Measurements from ENCODE around the gene PFKFB2.

The PFKFB2 gene

DNA sequence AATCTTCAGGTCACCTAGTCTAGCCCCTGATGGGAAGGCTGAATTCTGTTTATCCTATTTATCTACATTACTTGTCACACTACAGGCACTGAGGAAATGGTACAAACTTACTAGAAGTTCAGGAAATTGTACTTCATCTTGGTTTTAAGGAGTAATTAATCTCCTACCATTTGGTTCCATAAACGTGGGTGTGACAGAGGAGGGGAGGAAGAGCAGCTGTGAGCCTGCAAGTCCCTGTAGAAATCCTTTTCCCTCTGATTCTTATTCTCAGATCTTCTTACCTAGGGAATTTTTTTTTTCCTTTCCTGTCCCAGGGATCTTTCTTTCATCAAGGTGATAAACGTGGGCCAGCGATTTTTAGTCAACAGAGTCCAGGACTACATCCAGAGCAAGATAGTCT lies 14.1 kb downstream of the PFKFB2 start:
- no peak for DNase-seq (ENCODE audit: low read depth)

DNA sequence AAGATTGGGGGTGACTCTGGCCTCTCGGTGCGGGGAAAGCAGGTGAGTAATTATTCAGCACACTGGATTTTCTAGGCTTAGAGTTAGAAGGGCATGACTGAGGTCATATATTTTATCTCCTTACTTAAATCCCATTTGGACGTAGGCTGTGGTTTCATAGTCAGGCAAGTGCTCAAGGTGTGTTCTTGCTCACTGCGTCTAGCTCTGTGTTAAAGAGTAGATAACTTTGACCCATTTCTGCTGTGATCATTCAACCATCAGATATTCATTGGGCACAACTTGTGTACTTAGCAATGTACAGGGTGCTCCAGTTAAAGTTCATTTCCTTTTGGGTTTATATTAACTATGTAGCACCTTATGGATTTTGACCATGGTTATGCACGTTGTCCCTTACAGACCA lies 14.6 kb downstream of the PFKFB2 start:
- no peak for DNase-seq (ENCODE audit: low read depth)

DNA sequence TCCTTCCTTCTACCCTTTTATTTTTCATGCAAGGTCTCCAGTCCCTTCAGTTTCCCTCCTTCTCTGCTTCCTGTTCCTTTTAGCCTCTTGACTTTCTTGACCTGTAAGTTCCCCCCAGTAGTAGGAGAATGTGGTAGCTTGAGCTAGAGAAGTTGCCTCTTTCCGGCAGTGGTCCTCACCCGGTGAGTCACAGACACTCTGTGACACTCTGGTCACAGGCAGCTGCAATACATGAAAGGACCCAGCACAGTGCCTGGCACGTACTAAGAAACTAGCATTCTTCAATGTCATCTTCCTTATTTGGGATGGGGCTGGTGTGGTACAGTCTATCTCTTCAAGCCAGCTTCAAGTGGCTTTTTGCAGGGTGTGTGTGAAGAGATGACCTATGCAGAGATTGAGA lies 16.0 kb downstream of the PFKFB2 start:
- no peak for DNase-seq (ENCODE audit: low read depth)

DNA sequence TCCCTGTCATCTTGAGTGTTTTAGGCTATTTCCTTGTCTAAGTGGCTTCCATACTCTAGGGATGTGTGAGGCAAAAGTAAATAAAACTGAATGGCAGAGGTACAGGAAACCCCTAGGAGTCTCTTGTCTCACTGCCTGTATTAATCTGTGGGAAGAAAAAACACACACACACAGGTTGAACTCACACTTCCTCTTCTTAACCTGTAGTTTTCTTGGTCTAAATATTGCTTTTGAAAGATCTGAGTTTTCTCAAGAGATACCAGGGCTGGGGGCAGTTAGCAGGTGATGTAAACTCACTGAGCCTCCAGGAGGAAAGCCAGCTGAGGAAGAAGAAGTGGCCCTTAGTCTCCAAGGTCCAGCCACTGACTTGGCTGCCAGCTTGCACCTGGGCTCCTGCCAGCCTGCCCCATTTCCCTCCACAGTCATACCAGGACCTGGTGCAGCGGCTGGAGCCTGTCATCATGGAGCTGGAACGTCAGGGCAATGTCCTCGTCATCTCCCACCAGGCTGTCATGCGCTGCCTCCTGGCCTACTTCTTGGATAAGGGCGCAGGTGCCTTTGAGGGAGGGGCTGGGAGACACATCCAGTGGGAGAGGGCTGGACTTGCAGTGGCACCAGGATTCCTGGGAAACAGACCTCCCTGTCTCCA lies 16.9 kb downstream of the PFKFB2 start:
- no peak for DNase-seq (ENCODE audit: low read depth)

DNA sequence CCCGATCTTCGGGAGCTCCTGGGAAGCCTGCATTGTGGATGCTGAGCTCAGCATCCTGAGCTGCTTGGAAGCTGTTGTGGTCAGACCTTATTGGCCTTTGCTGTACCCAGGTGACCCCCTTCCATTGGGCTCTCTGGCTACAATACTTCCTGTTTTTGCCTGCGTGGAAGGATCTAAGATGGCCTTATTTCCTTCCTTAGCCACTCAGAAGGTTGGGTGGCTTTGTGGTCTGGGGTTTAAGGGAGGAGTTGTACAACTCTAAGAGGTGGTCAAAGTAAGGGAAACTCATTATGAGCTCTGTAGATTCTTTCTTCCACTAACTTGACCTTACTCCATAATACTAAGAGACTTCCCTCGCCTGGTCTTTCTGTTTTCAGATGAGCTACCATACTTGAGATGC lies 17.7 kb downstream of the PFKFB2 start:
- no peak for DNase-seq (ENCODE audit: low read depth)

DNA sequence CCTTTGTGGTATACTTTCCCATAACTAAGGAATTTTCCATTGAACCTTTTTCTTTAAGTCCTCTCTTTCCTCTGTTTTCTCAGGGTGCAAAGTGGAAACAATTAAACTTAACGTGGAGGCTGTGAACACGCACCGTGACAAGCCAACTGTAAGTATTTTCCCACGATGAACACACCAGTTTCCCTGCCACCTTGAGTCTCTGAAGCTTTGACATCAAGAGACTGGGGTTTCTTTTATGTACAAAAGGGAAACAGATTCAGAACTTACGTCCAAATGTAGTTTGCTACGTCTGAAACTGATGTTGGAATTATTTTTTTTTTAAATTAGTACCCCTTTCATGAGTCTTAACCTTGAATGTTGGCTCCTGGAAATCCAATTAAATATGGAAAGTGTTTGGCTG lies 18.4 kb downstream of the PFKFB2 start:
- no peak for DNase-seq (ENCODE audit: low read depth)

DNA sequence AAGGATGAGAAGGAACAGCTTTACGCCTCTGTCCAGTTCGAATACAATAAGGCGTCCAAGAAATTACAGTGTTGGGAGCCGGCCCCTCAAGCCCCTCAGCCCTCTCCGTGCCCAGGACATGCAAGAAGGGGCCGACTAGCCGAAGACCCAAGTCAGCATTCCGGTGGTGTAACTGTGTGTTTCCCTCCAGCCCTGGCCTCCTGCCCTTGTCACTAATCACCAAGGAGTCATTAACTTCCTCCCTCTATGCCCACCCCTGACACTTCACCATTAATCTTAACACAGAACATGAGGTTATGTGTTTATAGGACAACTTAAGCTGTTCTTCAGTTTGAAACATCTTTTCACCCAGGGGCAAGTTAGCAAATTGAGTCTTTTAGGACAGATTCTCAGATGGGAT lies 19.2 kb downstream of the PFKFB2 start:
- no peak for DNase-seq (ENCODE audit: low read depth)

DNA sequence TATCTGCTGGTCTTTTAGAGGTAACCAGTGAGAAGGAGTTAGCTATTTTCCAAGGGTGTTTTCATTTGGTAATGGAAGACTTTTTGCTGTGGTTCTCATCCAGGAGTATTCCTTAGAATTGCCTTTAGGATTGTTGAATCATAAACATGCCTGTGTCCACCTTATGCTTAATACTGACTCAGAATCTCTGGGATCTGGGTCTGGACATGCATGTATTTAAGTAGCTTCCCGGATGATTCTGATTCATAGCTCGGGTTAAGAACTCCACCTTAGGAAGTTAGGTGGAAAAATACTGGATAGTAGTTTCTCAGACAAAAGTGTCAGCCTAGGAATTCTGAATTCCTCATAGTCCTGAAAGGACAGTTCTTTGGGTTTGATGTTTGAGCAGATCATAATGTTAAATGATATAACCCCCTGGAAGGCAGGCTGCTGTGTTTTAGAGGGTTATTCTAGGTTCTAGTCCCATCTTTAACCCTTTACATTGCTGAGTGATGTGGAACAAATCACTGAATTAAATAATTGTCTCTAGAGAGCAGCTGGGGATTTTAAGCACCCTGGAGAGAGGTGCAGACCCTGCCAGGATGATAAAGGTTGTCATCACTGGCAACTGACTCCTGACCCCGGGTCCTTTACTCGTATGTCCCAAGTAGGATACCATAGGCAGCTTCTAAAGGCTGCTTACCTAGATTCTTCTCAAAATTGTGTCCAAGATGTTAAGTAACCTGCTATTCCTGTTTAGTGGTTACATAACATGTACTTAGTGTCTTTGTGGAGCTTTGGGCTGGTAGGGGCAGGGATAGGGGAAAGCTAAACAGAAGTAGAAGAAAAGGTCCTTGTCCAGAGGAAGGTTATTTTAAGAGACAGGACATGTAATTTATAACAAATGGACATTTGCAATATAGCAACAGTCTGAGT lies 21.1 kb downstream of the PFKFB2 start:
- no peak for DNase-seq (ENCODE audit: low read depth)

DNA sequence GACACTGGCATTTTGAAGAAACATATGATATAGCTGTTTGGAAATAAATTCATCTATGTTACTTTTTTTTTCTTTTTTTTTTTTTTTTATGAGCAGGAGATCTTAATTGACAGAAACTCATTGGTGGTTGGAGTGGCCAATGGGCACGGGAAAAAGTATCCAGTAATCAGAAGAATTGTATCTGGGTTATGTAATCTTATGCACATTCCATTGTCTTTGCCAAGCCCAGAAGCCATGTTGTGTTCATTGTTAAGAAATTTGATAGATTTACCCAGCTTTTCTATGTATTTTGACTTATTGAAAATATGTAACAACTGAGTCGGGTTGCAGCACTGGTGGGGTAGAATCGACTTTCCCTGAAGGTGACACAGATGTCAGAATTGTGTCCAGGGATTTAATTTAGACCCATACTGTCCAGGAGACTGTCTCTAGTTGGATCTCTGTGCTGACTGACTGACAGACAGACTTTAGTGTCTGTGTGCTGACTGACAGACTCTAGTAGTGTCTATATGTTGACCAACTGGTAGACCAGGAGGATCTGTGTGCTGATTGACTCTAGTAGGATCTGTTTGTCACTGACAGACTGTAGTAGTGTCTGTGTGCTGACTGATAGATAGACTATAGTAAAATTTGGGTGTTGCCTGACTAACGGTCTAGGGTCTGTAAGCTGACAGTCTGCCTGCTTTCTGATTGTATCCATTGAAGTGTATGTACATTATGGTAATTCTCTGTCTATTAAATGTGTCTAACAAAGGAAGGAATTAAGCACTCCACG lies 23.3 kb downstream of the PFKFB2 start:
- DNase-seq (ENCODE audit: low read depth), result no peak

DNA sequence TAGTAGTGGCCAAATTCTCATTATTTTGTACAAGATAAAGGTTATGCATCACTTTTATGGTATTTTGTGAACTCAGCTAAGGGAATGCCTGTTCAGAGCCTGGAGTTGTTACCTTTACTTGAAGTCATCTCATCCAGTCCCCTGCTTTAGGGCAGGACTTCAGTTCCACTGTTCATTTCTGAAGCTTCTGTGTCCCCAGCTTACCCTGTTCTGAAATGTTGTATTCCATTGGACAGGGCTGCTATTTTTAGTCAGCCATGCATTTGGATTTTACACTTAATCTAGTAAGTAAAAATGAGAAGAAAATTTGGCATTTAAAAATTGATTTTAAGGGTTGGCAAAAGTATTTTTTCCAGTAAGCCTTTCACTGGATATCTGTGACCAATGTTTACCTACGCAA lies 23.9 kb downstream of the PFKFB2 start:
- DNase-seq (ENCODE audit: low read depth), result no peak

DNA sequence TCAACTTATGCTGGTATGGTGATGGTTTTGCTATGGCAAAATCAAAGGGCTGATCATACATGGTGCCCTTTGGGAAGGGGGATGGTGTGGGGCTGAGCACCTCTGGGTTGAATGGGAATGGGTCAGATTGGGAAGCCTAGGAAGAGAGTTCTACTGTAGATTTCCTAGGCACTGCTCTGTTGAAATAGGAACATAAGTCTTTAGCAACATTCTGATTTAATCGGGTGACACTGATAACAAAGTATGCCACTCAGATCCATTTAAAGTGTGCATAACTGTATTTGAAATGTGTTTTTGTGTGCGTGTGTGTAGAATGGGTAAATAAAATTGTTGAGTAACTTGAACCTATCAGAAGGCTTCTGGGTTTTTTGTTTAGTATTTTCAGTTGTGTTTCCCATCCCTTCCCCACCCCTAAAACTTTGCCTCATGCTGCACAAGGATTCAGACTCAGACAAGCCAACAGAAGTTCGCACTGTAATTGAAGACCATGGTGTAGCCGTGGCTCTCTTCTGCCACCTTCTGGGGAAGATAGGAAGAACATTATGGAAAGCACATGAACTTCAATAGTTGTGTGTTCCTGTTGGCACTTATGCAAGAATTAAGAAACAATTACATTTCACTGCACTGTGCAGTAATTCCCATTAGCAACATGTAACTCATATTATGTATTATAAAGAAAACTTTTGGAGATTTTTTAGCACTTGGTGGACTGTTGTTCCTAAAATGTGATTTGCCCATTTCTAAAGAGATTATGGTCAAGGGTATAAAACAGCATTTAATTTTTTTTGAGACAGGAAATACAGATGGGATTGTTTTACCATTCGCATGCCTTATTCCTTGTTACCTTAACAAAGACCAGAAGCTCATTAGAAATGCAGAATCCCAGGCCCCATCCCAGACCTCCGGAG lies 24.6 kb downstream of the PFKFB2 start:
- DNase-seq (ENCODE audit: low read depth), result peak; percentile 81

DNA sequence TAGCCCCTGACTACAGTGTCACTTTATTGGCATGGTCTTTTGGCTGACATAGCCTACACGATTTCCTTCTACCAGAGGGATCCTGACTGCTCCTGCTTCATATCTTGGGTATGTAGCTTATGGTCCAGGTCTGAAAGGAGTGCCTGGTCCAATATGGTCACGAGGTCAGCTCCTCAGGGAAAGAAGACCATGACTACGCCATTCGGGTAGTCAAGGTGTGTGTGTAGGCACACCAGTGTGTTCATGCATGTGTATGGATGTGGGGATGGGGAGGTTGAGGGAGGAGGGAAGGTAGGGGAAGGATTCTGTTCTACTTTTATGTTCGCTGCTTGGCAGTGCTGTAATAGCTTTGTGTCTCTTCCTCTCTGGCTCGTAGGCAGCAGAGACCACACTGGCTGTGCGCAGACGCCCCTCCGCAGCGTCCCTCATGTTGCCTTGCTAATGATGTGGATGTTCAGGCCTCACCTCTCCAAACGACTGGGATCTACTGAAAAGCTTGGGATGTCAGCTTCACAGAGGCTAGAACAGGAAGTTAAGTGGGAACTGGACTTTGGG lies 25.6 kb downstream of the PFKFB2 start:
- no peak for DNase-seq (ENCODE audit: low read depth)

DNA sequence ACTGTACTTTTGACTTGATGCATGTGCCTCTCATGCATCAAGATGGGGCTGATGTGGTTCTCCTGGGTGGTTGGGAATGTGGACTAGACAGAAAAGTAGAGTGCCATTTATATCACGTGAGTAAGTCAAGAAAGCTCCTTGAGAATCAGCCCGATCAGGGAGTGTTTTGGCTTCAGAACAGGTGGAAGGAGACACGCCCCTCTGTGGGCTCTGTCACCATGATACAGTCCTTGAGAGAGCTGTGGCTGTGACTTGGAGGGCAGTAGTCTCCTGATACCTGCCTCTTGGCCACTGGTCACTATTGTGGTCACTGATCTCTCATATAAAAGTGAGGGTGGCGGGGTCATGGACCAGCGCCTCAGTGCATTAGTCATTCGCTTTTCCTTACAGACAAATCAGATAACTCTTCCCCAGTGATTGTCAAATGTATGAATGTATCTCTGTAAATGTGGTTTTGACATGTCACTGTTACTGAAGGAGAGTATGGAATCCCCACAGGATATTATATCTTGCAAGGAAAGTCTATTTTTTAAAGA lies 26.7 kb downstream of the PFKFB2 start:
- no peak for DNase-seq (ENCODE audit: low read depth)

DNA sequence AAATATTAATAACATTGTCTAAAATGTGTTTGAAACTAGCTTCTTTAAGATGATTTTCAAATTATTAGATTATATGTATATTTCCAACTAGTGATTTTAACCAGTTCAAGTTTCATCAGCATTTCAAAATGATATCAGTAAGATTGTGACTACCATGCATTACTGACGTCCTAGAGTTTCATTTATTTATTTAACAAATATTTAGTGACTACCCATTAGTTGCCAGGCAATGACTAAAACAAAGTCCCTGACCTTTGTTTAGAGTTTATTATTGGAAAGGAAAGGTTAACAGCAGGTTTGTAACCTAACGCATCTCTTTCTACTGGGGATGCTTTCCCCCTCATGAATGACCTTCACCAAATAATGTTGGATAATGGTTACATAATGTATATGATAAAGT lies 28.0 kb downstream of the PFKFB2 start:
- DNase-seq (ENCODE audit: low read depth), result no peak

DNA sequence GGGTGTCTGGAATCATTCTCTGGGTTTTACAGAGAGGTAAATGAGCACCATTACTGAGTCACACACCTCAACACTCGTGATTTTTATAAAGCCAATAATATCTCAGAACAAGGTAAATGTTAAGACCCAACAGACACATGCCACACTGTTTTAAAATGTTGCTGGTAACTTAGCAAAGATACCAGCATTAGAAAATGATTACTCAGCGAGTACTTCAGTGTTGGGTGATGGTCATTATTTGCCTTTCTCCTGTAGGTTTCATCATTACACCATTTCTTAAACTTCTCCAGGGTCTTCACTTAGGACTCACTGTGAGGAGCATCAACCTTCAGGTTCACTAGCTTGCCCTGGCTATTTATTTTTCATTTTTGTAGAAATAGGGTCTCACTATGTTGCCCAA lies 28.7 kb downstream of the PFKFB2 start:
- no peak for DNase-seq (ENCODE audit: low read depth)

DNA sequence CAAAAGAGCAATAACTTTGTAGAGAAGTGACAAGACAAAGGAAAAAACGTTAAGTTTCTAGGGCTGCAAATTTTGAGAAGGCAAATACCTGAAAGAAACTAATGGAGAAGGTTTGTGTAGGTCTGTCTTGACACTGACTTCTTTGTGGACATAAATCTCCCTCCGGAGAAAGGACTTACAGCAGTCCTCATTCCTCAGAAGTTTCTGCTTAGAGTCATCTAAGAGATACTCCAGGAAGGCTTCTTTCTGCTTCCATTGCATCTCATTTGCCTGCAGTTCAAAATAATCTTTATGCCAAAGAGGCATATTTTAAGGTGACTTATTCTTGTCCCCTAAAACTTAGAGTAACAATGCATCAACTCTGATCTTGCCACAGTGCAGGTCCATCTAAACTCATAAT lies 31.2 kb downstream of the PFKFB2 start:
- DNase-seq (ENCODE audit: low read depth), result peak; percentile 71

DNA sequence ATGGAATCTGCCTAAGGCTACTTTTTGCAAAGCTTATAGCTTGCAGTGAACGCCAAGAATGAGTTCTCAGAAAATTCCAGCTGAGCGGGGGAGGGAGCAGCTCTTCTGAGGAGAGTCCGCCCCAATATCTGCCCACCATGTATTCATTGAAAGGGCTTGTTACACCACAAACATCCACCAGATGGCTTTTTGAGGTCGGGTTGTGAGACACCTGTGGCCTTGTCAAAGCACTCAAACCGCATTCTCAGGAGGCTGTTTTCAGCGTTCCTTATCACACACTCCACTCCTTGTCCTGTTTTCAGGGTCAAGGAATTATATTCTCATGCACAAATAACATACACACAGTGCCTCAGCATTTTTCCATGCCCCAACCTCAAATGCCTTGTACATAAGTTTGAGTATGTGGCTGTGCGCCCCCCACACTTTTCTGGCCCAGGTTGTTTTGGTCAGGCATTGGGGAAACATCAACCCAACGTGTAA lies 31.7 kb downstream of the PFKFB2 start:
- DNase-seq (ENCODE audit: low read depth), result peak; percentile 94

DNA sequence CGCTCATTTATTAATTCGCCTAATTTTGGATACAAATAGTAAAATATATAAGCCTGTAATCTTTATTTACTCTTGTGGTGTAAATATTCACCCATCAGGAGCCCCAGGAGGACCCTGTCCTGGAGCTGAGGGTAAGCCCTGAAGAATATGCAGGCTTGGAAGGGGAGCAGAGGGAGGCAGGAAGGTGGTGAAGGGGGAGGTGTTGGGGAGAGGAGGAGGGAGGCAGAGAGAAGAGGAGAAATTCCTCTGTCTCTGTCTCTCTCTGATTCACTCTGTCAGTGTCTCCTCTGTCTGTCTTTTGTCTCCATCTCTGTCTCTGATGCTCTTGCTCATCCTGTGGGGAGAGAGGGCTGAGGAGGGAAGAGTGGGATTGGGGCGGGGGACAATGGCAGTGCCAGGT lies 32.8 kb downstream of the PFKFB2 start:
- peak; percentile 26 for DNase-seq (ENCODE audit: low read depth)

DNA sequence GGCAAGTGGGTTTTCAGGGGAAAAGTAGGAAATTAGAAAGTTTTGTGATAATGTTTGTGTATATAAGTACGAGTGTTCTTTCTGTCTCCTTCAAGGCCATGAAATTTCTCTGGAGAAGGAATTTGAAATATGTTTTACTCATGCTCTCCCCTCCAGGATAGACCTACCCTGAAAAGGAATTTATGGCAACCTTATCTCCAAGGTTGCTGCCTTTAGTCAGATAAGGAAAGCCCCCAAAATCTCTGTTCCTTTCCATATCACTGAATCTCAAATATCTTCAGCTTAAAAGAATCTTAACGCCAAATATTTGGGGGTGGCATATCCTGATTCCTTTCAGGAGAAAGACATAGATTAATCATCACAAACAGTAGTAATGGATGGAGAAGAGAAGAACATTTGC lies 35.1 kb downstream of the PFKFB2 start:
- peak; percentile 87 for DNase-seq (ENCODE audit: low read depth)

DNA sequence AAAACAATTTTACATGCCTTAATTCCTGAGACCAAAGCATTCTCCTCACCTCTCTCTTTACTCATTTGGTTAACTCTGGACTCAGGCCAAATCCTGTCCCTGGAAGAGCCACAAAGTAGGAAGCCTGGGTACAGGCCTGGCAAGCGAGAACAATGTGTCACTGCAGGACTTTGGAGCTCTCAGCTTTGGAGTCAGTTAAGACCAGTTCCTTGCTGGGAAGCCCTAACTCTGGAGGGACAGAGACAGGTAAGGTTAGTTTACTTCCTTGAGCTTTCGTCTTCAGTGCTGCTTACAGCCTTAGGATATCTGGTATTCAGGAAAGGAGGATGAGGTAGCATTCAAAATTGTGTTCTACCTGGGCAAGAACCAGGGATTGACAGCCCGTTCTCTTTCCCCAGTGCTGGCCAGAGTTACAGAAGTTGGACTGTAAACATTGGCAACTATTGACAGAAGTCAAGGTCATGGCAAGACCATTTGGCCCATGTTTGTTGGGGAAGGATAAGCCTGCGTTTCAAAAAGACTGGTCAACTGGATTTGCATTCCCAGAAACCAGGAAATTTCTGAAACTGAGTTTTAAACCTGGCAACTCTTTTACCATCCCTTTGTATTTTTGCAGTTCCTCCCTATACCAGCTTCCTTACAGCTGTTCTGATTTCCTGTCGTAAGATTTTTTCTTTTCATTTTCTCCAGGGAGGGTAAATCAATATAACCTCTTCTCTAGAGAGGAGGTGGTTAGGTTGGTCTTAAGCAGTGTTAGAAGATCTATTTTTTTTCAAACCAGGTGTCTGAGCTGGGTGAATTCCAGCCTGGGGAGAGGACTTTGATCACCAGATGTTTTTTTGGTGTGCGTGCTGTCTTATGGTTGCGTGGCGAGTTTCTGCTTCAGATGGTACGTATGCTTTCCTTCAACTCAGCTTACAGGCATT lies 35.9 kb downstream of the PFKFB2 start, which contains the start of gene C4BPB:
C4BPB (plus strand) TSS at position 160 of the 926 bp plus-strand sequence; CDS start at position 832, 672 bp downstream.
- DNase-seq (ENCODE audit: low read depth), result peak; percentile 68

All from amniotic epithelial cell (primary cell).